GM06990 (cell line): ENCODE measurements around the gene TBC1D26.
"Not testable (repeated sequence)": the region's sequence is repeated elsewhere in the genome, so short reads cannot be mapped to it uniquely, and the experiment has no call there.

Source experiments
- DNase-seq: peaks from one replicate; pipeline ENCODE4 v3.0.0-alpha.2; 2011; ENCODE audit not compliant: insufficient read length; ENCODE audit errors: extremely low read depth
- H3K27me3 ChIP-seq: replicated peaks from 2 replicates; pipeline ENCODE4 v1.6.0; 2011; ENCODE audit warnings: low read length; ENCODE audit not compliant: control insufficient read depth, insufficient read depth
- H3K36me3 ChIP-seq: 2 replicates; pipeline ENCODE4 v1.5.1; 2011; ENCODE audit warnings: low read length; ENCODE audit not compliant: control insufficient read depth, insufficient read depth
- H3K4me3 ChIP-seq: replicated peaks from 2 replicates; pipeline ENCODE4 v1.5.1; 2011; ENCODE audit warnings: low read depth, mild to moderate bottlenecking, control low read depth, low read length
- TF ChIP-seq, protein P1 (sequence below): IDR thresholded peaks from 2 replicates; pipeline ENCODE4 v1.5.1; 2011; ENCODE audit warnings: low read length, control low read depth, mild to moderate bottlenecking, inconsistent platforms; ENCODE audit not compliant: insufficient read depth, poor library complexity, severe bottlenecking

TBC1D26 gene

DNA sequence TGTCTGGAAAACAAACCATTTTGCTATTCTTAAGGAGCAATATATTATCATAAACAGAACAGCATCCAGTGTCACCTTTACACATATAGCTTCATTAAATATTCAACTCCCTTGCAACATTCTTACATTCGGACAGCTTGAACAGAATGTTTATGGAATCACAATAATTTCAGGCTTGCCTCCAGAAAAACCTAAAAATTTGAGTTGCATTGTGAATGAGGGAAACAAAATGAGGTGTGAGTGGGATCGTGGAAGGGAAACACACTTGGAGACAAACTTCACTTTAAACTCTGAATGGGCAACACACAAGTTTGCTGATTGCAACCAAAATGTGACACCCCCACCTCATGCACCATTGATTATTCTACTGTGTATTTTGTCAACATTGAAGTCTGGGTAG, 51.4 kb downstream of the TBC1D26 start:
- TF ChIP-seq, protein P1, sequence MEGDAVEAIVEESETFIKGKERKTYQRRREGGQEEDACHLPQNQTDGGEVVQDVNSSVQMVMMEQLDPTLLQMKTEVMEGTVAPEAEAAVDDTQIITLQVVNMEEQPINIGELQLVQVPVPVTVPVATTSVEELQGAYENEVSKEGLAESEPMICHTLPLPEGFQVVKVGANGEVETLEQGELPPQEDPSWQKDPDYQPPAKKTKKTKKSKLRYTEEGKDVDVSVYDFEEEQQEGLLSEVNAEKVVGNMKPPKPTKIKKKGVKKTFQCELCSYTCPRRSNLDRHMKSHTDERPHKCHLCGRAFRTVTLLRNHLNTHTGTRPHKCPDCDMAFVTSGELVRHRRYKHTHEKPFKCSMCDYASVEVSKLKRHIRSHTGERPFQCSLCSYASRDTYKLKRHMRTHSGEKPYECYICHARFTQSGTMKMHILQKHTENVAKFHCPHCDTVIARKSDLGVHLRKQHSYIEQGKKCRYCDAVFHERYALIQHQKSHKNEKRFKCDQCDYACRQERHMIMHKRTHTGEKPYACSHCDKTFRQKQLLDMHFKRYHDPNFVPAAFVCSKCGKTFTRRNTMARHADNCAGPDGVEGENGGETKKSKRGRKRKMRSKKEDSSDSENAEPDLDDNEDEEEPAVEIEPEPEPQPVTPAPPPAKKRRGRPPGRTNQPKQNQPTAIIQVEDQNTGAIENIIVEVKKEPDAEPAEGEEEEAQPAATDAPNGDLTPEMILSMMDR, result no peak

DNA sequence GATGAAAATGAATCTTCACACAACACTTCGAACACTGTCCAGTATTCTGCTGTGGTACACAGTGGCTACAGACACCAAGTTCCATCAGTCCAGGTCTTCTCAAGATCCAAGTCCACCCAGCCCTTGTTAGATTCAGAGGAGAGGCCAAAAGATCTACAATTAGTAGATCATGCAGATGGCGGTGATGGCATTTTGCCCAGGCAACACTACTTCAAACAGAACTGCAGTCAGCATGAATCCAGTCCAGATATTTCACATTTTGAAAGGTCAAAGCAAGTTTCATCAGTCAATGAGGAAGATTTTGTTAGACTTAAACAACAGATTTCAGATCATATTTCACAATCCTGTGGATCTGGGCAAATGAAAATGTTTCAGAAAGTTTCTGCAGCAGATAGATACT, 52.3 kb downstream of the TBC1D26 start:
- DNase-seq, H3K4me3 ChIP-seq, H3K27me3 ChIP-seq: not testable (repeated sequence)

More for the DNA sequence above, 51.4 kb downstream of the TBC1D26 start:
- no peaks in the 10 kb centered on the region for H3K27me3 ChIP-seq
- H3K36me3 ChIP-seq, result no peaks in the 10 kb centered on the region
- H3K4me3 ChIP-seq, result no peak overlapping the region
- no peak for DNase-seq

DNA sequence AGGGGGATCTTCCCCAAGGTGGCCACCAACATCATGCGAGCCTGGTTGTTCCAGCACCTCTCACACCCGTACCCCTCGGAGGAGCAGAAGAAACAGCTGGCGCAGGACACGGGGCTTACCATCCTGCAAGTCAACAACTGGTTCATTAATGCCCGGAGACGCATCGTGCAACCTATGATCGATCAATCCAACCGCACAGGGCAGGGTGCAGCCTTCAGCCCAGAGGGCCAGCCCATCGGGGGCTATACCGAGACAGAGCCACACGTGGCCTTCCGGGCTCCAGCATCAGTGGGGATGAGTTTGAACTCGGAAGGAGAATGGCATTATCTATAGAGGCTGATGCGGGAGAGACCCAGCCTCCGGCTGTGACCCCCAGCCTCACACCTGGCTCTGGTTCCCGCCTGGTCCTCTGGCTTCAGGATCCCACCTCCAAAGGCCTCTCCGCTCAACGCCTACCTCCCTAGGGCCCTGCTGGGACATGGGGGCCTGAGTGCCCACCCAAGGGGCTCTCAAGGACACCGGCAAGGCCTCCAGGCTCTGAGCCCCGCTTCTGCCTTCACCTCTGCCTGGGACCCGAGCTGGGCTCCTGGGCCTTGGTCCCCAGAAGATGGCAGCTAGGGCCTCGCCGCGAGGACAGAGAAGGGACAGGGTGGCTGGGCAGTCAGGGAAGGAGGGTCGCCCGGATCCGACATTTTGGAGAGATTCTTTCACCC, 55.4 kb downstream of the TBC1D26 start:
- not testable (repeated sequence) for DNase-seq, H3K4me3 ChIP-seq, H3K36me3 ChIP-seq, H3K27me3 ChIP-seq

More for the DNA sequence above, 52.3 kb downstream of the TBC1D26 start:
- not testable (repeated sequence) for H3K36me3 ChIP-seq

DNA sequence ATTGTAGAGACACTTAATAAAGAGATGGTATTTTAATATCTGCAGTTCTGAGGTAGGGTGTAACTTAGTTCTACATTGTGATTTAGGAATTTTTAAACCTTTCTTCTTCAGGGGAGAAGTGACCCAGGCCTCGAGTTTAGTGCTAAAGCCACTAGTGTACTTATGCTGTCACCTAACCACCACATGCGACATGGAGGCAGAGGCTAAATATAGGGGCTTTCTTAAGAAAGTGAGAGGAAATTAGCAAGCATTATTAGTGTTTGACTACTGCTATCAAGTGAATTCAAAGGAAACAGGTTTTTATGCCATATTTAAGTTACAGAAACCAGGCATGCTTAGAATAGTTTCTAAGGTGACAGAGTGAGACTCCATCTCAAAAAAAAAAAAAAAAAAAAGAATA, 56.3 kb downstream of the TBC1D26 start:
- H3K36me3 ChIP-seq, H3K27me3 ChIP-seq, DNase-seq, H3K4me3 ChIP-seq: not testable (repeated sequence)
